Left colon (tissue), 2 donors: ENCODE measurements around the gene OXTR. TPM values are rescaled to one million over a fixed set of nuclear protein-coding genes. Genes with fewer than 3 reads are reported as not detected.

Experiments
- ATAC-seq: fragments of 200-7000 bp; cut with Tn5 transposase; one replicate; pipeline ENCODE4 v1.9.1; 2020; ENCODE audit warnings: mild to moderate bottlenecking, moderate library complexity
- DNase-seq, 2 donors: peaks; one replicate each; pipeline ENCODE4 v3.0.0-alpha.2; 2020
- intact Hi-C, 2 donors: fragments of 100-400 bp; cut with DNase I in 1 of 2; cut with micrococcal nuclease in 1 of 2; formaldehyde crosslinking; loops; one replicate each; pipeline versions ENCODE4 v1.11.2 to v1.14.0; 2022; cut with DNase I, micrococcal nuclease
- total RNA-seq, 2 donors: library from RNA; stranded (reverse); fragmentation: NEBNext Ultra II Directional; extraction: Animal tissue kit (Norgen Biotek cat#: 25700); gene quantifications; one replicate each; pipeline ENCODE4 v1.2.1, GENCODE V29; 2021
- donor health status: DM: no; HTN: no; CAD: no.
- donor health status: DM: yes; HTN: yes; CAD: no.

OXTR gene
- total RNA-seq, 2 donors from 2014 or later = 0.76 to 0.81 TPM

DNA sequence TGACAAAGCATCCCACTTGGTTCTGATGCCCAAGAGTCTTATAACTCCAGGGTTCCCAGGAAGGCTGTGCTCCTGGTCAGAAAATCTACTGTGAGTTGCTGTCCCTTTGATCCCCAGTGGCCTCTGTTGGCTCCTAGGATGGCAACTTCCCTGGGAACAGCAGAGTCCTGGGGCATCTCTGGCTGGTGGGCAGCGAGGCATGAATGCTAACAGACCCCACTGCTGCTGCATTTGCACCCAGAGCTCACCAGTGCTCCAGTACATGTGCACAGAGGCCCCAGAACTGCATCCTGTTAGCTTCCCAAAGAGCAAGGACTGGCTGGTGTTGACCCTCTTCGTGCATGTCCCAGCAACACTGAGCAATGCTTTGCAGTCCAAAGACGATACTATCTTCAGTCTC is 20.1 kb downstream of the OXTR start:
- DNase-seq = no peak
- no peak for ATAC-seq

DNA sequence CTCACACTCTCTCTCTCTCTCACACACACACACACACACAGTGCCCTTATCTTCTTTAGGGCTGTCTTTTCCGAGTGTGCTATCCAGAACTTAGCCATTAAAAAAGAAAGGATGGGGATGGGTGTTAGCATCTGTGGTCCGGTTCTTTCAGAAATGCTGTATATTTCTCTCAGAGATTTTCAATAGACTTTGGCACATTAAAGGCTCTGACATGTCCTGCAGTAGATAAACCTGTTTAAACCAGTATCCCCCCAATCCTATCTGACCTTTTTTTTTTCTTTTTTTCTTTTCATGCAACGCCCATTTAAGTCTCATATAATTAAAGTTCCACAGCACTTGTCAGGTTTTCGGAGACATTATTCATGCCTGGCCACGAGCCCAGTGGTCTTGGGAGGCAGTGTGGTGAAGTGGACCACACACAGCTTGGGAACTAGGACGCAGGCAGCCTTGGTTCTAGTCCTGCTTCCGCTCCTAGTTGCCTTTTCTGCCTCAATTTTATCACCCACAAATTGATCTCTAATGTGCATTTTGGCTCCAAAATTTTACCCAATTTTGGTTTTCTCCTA is 22.6 kb downstream of the OXTR start:
- no peak for DNase-seq
- intact Hi-C loops = no loop called here
- no peak for ATAC-seq

More for the DNA sequence above, 20.1 kb downstream of the OXTR start:
- intact Hi-C loops = no loop called here

DNA sequence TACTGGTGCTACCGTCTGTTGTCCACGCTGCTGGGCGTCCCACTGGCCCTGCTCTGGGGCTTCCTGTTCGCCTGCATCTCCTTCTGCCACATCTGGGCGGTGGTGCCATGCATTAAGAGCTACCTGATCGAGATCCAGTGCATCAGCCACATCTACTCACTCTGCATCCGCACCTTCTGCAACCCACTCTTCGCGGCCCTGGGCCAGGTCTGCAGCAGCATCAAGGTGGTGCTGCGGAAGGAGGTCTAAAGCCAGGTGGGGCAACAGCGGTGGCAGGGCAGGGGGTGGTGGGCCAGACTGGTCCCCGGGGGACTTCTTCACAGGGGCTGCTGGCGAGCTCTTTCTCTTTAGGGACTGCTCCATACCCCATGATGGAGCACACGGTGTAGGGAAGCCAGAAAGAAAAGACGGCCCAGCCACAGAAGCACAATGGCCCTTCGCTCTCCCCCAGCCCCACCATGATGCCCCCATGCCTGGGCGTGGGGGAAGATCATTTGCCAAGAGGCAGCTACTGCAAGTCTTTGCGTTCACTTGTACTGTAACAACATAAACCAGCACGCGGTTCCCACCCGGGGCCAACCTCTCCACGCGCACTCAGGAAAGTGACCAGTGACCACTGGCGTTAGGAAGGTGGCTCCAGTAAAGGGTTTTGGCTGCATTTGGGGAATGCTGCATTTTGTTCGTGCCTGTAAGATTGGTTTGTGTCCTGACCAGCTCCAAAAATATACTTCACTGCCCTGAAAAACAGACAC is 23.6 kb downstream of the OXTR start:
- no peak for ATAC-seq
- intact Hi-C loops = no loop called here
- no peak for DNase-seq

DNA sequence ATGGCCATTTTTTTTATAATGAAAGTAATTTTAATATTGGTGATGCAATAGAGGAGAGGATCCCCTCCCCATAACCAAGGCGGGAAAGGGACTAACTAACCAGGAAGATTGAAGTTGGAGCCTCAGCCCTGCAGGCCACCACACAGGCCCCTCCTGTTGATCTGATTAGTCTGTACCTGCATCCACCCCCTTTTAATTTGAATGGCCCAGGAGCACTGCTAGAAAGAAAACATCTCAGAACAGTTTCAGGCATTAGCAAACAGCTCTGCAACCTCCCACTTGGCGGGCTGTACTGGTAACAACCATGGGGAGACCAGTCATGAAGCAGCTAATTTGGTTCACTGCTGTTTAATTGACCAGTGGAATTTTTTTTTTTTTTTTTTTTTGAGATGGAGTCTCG is 25.5 kb downstream of the OXTR start:
- ATAC-seq (no peak), DNase-seq (no peak)
- intact Hi-C loops = no loop called here

DNA sequence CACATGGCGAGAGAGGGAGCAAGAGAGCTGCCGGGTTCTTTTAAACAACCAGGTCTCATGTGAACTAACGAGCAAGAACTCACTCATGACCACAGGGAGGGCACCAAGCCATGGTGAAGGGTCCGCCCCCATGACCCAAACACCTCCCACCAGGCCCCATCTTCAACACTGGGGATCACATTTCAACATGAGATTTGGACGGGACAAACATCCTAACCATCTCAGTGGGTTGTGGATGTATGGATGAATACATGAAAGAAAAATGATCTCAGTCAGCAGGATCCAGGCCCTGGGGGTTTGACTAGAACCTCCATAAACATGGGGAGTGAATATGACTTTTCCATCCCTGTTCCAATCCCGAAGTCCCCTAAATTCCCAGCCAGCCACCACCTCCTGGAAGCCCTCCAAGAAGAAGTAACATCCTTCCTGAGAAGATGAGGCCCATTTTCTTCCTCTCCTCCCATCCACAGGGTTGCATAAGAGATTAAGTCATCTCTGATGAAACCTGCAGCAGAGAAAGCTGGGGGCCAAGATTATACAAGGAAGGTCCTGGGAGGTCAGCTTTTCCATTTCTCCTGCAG is 26.3 kb downstream of the OXTR start:
- no peak for ATAC-seq
- no peak for DNase-seq
- intact Hi-C loops = no loop called here

DNA sequence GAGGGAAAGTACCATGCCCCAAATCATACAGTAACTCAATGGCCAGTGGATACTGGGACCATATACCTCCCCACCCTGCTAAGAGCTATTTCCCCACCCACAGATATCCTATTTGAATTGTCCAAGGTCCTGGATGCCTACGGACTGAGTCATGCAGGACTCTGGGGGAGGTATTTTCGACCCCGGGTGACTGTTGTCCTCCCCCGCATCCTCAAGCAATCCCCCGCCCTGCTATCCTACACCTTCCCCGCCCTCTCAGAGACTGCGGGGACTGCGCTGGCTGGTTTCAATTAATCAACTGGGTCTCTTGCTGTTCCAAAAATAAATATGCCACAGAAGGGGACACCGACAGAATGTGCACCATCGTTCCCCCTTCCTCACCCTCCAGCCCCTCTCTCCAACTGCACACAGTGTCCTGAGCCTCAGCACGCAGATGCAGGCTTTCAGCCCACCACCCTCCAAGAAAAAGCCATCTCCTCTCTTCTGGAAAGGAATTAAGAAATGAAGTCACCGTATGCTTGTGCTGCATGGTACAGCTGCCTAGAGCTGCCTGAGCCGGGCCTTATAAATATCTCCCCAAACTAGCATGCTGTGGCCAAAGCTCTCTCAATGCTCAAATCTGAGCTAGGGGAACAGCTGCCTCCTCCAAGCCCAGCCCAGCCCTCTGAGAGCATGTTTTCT is 27.7 kb downstream of the OXTR start:
- intact Hi-C loops = no loop called here
- DNase-seq = no peak
- ATAC-seq = no peak

DNA sequence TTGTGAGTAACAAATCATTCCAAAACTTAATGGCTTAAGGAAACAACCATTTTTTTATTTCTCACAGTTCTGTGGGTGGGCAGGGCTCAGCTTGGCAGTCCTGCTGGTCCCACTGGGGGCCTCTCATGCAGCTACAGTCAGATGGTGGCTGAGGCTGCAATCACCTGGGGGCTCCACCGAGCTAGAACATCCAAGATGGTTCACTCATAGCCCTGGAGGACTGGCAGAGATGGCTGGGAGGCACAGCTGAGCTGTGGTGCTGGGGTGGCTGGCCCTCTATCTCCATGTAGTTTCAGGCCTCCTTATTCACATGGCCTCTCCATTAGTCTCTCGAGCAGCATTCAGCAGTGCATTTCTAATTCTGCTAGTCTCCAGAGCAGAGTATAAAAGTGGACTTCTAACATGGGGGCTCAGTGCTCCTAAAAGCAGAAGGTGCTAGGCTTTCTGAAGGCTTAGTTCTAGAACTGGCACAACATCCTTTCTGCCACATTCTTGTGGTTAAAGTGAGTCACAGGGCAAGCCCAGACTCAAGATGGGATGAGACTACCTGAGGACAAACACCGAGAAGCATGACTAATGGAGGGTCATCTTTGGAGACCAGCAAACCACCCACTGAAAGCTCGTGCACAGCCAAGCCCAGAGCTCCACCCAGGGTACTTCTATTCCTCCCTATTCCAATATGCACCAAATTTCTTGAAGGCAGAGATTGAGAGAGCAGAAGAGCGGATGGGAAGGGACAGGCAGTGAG is 29.5 kb downstream of the OXTR start:
- ATAC-seq = no peak
- no peak for DNase-seq
- intact Hi-C loops = no loop called here

DNA sequence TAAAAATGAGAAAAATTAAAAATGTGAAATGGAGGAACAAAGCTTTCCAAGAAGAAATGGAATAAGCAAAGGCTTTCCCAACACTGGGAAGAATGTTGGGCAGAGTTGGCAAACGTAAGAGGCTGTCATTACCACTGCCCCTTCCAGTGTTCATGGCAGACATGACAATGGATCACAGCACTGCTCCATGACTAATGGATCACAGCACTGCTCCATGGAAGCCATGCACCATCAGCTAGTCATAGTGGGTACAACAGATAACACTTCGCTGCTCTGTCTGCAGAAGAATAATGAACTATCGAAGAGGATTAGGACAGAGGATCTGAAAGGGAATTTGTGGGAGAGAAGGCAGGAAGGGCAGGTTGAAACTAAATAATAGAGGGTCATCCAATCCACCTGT is 30.8 kb downstream of the OXTR start:
- intact Hi-C loops = no loop called here
- no peak for ATAC-seq
- DNase-seq = no peak

DNA sequence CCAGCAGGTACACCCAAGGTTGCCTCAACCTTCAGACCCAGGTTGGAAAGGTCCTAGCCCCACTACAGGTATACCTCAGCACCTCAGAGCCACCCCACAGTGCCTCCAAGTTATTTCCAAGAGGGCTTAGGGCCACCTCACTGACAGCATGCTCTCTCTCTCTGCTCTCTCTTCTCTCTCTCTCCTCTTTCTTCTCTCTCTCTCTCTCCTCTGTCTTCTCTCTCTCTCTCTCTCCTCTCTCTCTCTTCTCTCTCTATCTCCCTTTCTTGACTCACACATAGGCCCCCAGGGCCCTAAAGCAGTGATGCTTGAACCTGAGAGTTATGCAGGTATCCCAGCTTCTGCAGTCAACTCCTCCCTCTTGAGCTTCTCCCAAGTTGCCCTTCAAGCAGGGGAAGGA is 31.6 kb downstream of the OXTR start:
- intact Hi-C loops = no loop called here
- ATAC-seq (no peak), DNase-seq (no peak)

DNA sequence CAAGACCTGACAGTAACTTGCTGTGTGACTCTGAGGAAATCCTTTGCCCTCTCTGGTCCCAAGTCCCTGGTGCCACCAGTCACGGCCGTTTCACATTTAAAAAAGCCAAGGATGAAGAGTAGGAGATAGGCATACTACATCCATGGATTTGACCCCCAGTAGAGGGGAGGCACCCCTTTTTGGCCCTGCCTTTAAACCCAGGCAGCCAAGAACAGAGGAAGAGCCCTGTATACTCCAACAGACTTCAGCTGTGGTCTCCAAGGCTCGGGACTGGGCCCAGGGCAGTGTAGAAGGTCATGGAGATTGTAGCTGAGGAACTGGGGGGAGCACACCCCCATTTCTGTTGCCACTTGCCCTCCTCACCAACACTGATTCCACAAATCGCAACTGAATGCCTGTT is 32.1 kb downstream of the OXTR start:
- ATAC-seq (no peak), DNase-seq (no peak)
- intact Hi-C loops = no loop called here

DNA sequence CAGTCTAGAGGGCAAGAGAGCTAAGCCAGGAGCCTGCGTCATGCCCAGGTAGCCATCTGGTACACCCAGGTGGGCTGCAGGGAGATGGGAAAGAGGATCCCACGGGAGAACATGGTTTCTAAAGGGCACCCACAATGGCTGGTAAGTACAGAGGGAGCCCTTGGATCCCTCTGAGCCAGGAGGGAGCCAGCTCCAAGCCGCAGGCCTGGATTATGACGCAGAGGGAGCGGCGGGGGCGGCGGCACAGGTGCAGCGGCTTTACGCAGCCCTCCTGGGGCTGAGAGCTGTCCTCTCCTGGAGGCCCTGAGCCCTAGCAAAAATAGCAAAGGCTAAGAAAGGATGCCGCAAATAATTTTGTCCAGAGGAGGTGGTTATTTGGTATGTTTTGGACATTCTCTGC is 33.0 kb downstream of the OXTR start:
- intact Hi-C loops = no loop called here
- ATAC-seq (no peak), DNase-seq (no peak)

DNA sequence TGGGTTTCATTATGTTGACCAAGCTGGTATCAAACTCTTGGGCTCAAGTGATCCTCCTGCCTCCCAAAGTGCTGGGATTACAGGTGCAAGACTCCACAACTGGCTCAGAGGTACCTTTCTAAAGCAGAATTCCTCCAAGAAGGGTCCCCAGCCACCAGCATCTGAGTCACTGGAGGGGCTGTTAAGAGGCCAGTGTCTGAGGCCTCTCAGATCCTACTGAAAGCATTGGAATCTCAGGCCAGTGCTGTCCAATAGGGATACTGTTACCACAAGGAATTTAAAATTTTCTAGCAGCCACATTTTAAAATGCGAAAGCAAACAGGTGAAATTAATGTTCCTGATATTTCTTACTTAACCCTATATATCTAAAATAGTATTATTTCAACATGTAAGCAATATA is 34.5 kb downstream of the OXTR start:
- intact Hi-C loops = no loop called here
- ATAC-seq = no peak

DNA sequence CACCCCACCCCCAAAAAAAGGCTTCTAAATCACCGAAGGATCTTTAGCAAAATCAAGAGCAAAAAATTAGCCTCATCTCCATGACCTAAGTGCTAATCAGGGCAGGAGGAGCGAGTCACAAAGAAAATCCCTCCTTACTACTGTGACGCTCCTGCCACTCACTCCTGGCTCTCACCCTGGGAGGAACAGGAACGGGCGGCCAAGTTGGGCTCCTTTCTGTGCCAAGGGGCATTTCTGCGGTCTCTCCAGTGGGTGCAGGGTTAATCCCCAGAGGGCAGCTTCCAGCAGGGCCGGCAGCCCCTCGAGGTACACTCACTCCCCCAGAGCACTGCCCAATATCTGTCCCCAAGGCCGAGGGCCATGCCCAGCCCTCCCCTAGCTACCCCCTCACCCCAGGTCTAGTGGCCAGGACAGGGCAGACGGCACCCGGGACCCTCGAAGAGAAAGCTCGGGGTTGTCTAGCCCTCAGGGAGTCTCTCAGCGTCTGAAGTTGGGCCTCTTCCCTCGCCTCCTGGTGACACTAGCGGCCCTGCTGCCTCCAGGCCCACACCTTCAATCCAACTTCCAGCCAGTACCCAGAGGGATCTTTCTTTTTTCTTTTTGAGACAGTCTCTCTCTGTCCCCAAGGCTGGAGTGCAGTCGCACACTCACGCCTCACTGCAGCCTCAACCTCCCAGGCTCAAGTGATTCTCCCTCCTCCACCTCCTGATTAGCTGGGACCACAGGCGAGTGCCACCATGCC is 35.1 kb downstream of the OXTR start:
- ATAC-seq = no peak
- DNase-seq = no peak
- intact Hi-C loops = no loop called here

More for the DNA sequence above, 34.5 kb downstream of the OXTR start:
- no peak for DNase-seq

DNA sequence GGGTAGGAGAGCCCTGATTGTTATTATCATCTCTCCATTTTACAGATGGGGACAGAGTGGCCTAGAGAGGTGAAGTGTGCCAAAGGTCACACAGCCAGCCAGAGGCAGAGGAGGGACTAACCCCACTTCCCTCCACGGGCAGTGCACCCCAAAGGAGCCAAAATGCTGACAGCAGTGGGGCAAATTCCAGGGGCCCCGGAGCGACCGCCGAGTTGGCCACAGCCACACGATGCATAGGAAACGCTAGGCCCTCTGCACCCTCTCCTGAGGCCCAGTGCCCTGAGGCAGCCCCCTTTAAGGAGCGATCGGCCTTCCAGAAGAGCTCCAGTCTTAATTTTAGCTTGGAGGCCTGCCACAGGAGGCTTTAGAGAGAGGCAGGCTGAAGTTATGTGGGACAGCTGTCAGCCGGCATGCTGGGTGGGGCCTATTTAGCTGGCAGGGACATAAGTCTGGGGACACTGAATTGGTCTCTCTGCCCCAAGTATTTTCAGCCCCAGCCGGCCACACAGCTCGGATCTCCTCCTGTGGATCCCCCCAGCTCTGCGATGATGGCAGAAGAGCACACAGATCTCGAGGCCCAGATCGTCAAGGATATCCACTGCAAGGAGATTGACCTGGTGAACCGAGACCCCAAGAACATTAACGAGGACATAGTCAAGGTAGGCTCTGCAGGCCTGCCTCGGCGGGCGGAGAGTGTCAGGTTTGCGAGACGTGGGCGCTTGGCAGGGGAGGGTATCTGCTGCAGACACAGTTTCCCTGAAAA is 35.9 kb downstream of the OXTR start, which contains the start of gene CAV3:
Gene CAV3, plus strand, starts transcription at position 471 of the 763 bp plus-strand sequence. Its CDS starts 75 bp downstream, at position 546.
- ATAC-seq = no peak
- no peak for DNase-seq
- intact Hi-C loops = no loop called here

DNA sequence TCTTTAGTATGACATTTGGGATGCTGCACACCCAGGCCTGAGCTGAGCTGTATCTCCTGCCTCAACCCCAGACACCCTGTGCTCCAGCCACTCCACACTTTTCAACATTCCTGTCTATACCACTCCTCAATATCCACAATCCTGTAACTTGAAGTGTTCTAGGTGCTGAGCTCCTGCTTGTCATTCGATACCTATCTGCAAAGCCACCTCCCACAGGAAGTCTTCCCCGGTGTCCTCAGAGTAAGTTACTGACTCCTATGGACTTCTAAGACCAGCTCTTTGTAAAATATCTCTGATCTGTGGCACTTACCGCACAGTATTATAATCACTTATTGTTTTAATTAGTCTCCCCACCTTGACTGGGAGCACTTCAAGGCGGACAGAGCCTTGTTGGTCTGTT is 37.0 kb downstream of the OXTR start:
- intact Hi-C loops = no loop called here
- ATAC-seq = no peak
- DNase-seq = no peak

DNA sequence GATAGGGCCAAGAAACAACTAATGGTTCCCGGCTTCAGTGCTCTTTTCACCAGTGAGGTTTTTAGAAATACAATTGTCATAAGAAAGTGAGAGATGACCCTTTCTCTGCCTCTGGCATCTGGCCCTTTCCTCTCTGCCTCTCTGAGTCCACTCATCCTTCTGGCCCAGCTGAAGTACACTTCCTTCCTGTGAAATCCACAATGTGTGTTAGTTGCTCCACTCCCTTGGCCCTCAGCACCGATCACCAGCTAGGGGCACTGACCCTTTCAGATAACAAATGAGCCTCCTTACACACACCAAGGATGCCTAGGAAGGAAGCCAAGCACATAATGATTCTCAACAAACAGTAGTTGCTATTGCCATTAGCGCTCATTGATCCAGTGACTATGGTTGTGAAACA is 38.8 kb downstream of the OXTR start:
- no peak for DNase-seq
- ATAC-seq = no peak
- intact Hi-C loops = no loop called here

DNA sequence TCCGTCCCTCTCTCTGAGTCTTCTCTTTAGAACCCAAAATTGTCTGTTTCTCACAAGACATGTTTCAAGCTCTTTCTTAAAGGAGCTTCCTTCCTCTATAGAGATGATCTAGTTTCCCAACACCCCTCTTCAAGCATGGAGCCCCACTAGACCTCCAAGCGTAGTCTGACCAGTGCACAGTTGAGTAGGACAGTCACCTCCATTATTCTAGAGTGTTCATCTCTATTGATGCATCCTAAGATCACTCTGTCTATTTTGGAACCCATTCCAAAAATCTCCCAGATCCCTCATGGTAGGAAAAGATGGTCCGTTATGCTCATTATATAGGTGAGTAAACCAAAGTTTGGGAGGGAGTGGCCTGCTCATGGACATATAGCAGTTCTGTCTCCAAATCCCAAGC is 39.9 kb downstream of the OXTR start:
- intact Hi-C loops = no loop called here
- DNase-seq (no peak), ATAC-seq (no peak)
